HepG2 (cell line): ENCODE data around the gene RPRD2. TPM values are rescaled to one million over a fixed set of nuclear protein-coding genes. Genes with fewer than 3 reads are reported as not detected.

Source experiments
- ATAC-seq: fragments of 200-7000 bp; cut with Tn5 transposase; 3 replicates; pipeline ENCODE4 v1.9.1; 2020; ENCODE audit warnings: mild to moderate bottlenecking, moderate library complexity
- BruUV-seq: library from RNA; stranded (reverse); fragments of 400-500 nt; replicated peaks from 2 replicates; lab custom pipeline; 2021; lab: Mats Ljungman, UMichigan
- CTCF ChIA-PET: fragments of 300-600 bp; formaldehyde crosslinking; extraction: SDS; loops from one replicate; lab custom pipeline; 2021; ENCODE audit warnings: low total read pairs, inconsistent platforms, low intra/inter-chr PET ratio; lab: Yijun Ruan, JAX
- POLR2A ChIA-PET: fragments of 350-600 bp; sonication (Branson Sonifier 250); formaldehyde crosslinking; loops from one replicate; lab custom pipeline; 2020; ENCODE audit warnings: antibody characterized with exemption, inconsistent platforms; lab: Yijun Ruan, JAX
- DNase-seq: peaks from one replicate; pipeline ENCODE4 v3.0.0-alpha.2; 2015; ENCODE audit warnings: low spot score
- FAIRE-seq: peaks from 3 replicates; lab custom pipeline; 2011; peaks lifted over from hg19 to GRCh38; lab: Jason Lieb, UNC
- H2AFZ ChIP-seq: one replicate; pipeline ENCODE4 v1.6.1; 2011; ENCODE audit warnings: low read length, inconsistent platforms
- H3K27ac ChIP-seq: fragments of 300-600 bp; 3 replicates; pipeline ENCODE4 v1.8.0; 2011; ENCODE audit warnings: mixed run types, mild to moderate bottlenecking, mixed read lengths, low read length, inconsistent platforms; ENCODE audit not compliant: insufficient read depth; ENCODE audit errors: extremely low read length
- H3K27me3 ChIP-seq, 2 experiments: fragments of 200-600 bp in 1 of 2; 2 replicates in 1 of 2; 3 replicates in 1 of 2; pipeline versions ENCODE4 v1.6.0 to v1.8.0; 2011; ENCODE audit warnings: low read length in 2 of 2, mild to moderate bottlenecking in 2 of 2, moderate library complexity in 2 of 2, inconsistent platforms in 1 of 2; ENCODE audit not compliant: insufficient read depth in 2 of 2, control insufficient read depth in 1 of 2
- H3K36me3 ChIP-seq, 2 experiments: fragments of 200-600 bp in 1 of 2; replicated peaks in 1 of 2; 2 replicates in 1 of 2; 3 replicates in 1 of 2; pipeline versions ENCODE4 v1.5.1 to v1.8.0; 2011; ENCODE audit warnings: low read length in 2 of 2, inconsistent platforms in 1 of 2; ENCODE audit not compliant: insufficient read depth in 2 of 2, control insufficient read depth in 1 of 2
- H3K4me1 ChIP-seq: 2 replicates; pipeline ENCODE4 v1.5.1; 2012; ENCODE audit warnings: low read length, inconsistent platforms; ENCODE audit not compliant: insufficient read depth
- H3K4me2 ChIP-seq: 2 replicates; pipeline ENCODE4 v1.6.0; 2011; ENCODE audit warnings: low read depth, low read length, inconsistent platforms
- H3K4me3 ChIP-seq, 3 experiments: fragments of 200-600 bp in 1 of 3; sonication (generic), shearing (Covaris generic) in 1 of 3; replicated peaks in 1 of 3; 2 replicates each; pipeline ENCODE4 v1.5.1; 2011 to 2016; ENCODE audit warnings: low read length in 3 of 3, inconsistent platforms in 2 of 3, low read depth in 2 of 3, mild to moderate bottlenecking in 2 of 3, control low read depth in 1 of 3, mixed read lengths in 1 of 3; ENCODE audit not compliant: insufficient read depth in 1 of 3
- H3K79me2 ChIP-seq: one replicate; pipeline ENCODE4 v1.6.1; 2011; ENCODE audit warnings: low read length, inconsistent platforms; ENCODE audit not compliant: insufficient read depth
- H3K9ac ChIP-seq: 2 replicates; pipeline ENCODE4 v1.6.0; 2011; ENCODE audit warnings: mild to moderate bottlenecking, low read depth, low read length, inconsistent platforms; ENCODE audit not compliant: insufficient read depth
- H3K9me3 ChIP-seq: 2 replicates; pipeline ENCODE4 v1.5.1; 2012; ENCODE audit warnings: mild to moderate bottlenecking, low read length
- H4K20me1 ChIP-seq: 2 replicates; pipeline ENCODE4 v1.6.0; 2011; ENCODE audit warnings: inconsistent platforms, mild to moderate bottlenecking, low read length, moderate library complexity; ENCODE audit not compliant: insufficient read depth
- MAFF ChIP-seq: IDR thresholded peaks from 2 replicates; pipeline ENCODE4 v1.6.1; 2011; ENCODE audit warnings: low read depth, low read length, improper control_type of control experiment
- MAFK ChIP-seq, 2 experiments: IDR thresholded peaks in 1 of 2; conservative IDR thresholded peaks in 1 of 2; 2 replicates each; pipeline ENCODE4 v1.6.1; 2011; ENCODE audit warnings: improper control_type of control experiment in 2 of 2, low read length in 2 of 2
- MZF1 ChIP-seq: sonication (generic); formaldehyde crosslinking; IDR thresholded peaks from 2 replicates; pipeline ENCODE4 v1.8.1; 2023; ENCODE audit warnings: mild to moderate bottlenecking, missing genetic modification reagents, borderline replicate concordance
- ZNF121 ChIP-seq: sonication (generic); formaldehyde crosslinking; IDR thresholded peaks from 2 replicates; pipeline ENCODE4 v1.5.0; 2020; ENCODE audit warnings: mild to moderate bottlenecking, missing genetic modification reagents
- ZNF740 ChIP-seq: sonication (generic); formaldehyde crosslinking; IDR thresholded peaks from 2 replicates; pipeline ENCODE4 v1.4.0; 2020; ENCODE audit warnings: missing genetic modification reagents
- ZNF891 ChIP-seq: sonication (generic); formaldehyde crosslinking; IDR thresholded peaks from 2 replicates; pipeline ENCODE4 v1.5.0; 2020; ENCODE audit warnings: mild to moderate bottlenecking, missing genetic modification reagents
- WGBS: methylation state at CpG from one replicate; pipeline ENCODE4 v1.1.6; 2017; ENCODE audit warnings: low lambda C conversion rate; 5-methylcytosine and 5-hydroxymethylcytosine counted together
- in situ Hi-C: cut with HindIII; loops from 2 replicates; pipeline ENCODE4 v1.10.0; 2017; ENCODE audit warnings: low pct_unique_long_range_greater_than_20kb; ENCODE audit not compliant: extremely low pct_ligation_motif_present
- intact Hi-C: fragments of 100-400 bp; cut with micrococcal nuclease; formaldehyde crosslinking; loops from one replicate; pipeline ENCODE4 v1.10.0; 2022; ENCODE audit not compliant: unreplicated experiment
- polyA plus RNA-seq, 8 experiments: library from polyadenylated mRNA; depleted of rRNA in 3 of 8; stranded (reverse) in 7 of 8; unstranded in 1 of 8; fragments of >200 nt; fragmentation: Illumina TruSeq in 4 of 8; extraction: Trizol in 4 of 8; gene quantifications; 2 replicates each; pipeline versions ENCODE4 v1.2.1 to v1.2.3, GENCODE V29; 2011 to 2016; ENCODE audit warnings: low read depth in 4 of 8, missing spikeins in 1 of 8, mixed read lengths in 1 of 8; ENCODE audit not compliant: insufficient read depth in 1 of 8
- total RNA-seq, 5 experiments: library from RNA; depleted of rRNA; stranded (reverse); fragments of >200 nt; fragmentation: Illumina TruSeq; extraction: Trizol; gene quantifications; 2 replicates each; pipeline ENCODE4 v1.2.3, GENCODE V29; 2016; ENCODE audit warnings: low read depth in 1 of 5

The RPRD2 gene
- total and polyA plus RNA-seq, 2 of the 13 experiments (the other 11 are each of a cell fraction or from before 2014, with no cell fraction given) = 8.0 to 8.9 TPM

- TF ChIP-seq ZNF740 (no peak), ZNF891 (no peak)
These were observed 19.8 kb downstream of the RPRD2 start (continued) for GRCh38 chr1:150383631-150384324.

- DNase-seq = no peak
- no TSS peak for BruUV-seq
- no peak for TF ChIP-seq MZF1
- peak; percentile 36; the same call in 1 of the 2 replicates for TF ChIP-seq MAFF
- TF ChIP-seq MAFK (conservative IDR thresholded peaks at IDR 0.05 in 1 of 2, IDR thresholded peaks at IDR 0.05 in 1 of 2; ENCODE audit: low read length in 2 of 2) = peak; percentile 56 to 57; a peak in 3 of 4 replicates
- peak; percentile 70 for TF ChIP-seq ZNF121 (CRISPR knock-in tag)
- peak overlapping the region; percentile 56 for H3K4me2 ChIP-seq
- peaks cover 70% of the 10 kb centered on the region for H3K4me1 ChIP-seq
- no peak overlapping the region for H3K9ac ChIP-seq
- peak overlapping the region; percentile 71 for H3K27ac ChIP-seq
- ATAC-seq = no peak
- in situ Hi-C loops = no loop called here
- H3K36me3 ChIP-seq = no peaks in the 10 kb centered on the region; a peak in 2 of 5 replicates
- no peaks in the 10 kb centered on the region for H3K27me3 ChIP-seq
- intact Hi-C loops = no loop called here
- H3K9me3 ChIP-seq = no peaks in the 10 kb centered on the region
- H4K20me1 ChIP-seq = 0 out of 2 replicates have a peak, but pooled peaks cover 5% of the 10 kb centered on the region
- no peak for FAIRE-seq
- POLR2A ChIA-PET = interaction anchor here (1.3 to 3.3 kb wide), 3 partner anchors 10 to 22 kb away, joined by 3 to 21 read pairs (median 4); partner anchors contain the start of gene RPRD2
- H3K4me3 ChIP-seq = no peak overlapping the region
- CTCF ChIA-PET = no interaction called here
- no peak overlapping the region for H2AFZ ChIP-seq
- peaks cover 95% of the 10 kb centered on the region for H3K79me2 ChIP-seq
- WGBS = 86% methylated on average over 10 of the region's 10 CpGs
These were observed 21.8 kb downstream of the RPRD2 start for GRCh38 chr1:150385537-150386445.
